Gastroesophageal sphincter (tissue), 3 donors: ENCODE measurements around the gene ARPC5.

Experiments
- EP300 ChIP-seq: sonication (generic); formaldehyde crosslinking; IDR thresholded peaks from one replicate; pipeline ENCODE4 v1.6.1; 2017; ENCODE audit warnings: antibody characterized with exemption, mild to moderate bottlenecking
- POLR2A ChIP-seq, 2 donors: fragments of 450-650 bp; IDR thresholded peaks; one replicate each; pipeline ENCODE4 v1.6.1; 2017; ENCODE audit warnings: antibody characterized with exemption in 2 of 2, mild to moderate bottlenecking in 2 of 2, moderate library complexity in 1 of 2
- POLR2AphosphoS5 ChIP-seq: sonication (generic); formaldehyde crosslinking; IDR thresholded peaks from one replicate; pipeline ENCODE4 v1.6.1; 2017; ENCODE audit warnings: antibody characterized with exemption
- TF ChIP-seq, protein P1 (sequence below), 4 experiments: fragments of 200-600 bp in 2 of 4; fragments of 450-650 bp in 2 of 4; sonication (generic) in 1 of 4; IDR thresholded peaks; one replicate each; pipeline ENCODE4 v1.5.1; 2017 to 2019; ENCODE audit warnings: antibody characterized with exemption in 4 of 4, mild to moderate bottlenecking in 2 of 4, moderate library complexity in 2 of 4

GRCh38 chr1:183589874-183590243, 45.7 kb downstream of the ARPC5 start:
- TF ChIP-seq, protein P1, sequence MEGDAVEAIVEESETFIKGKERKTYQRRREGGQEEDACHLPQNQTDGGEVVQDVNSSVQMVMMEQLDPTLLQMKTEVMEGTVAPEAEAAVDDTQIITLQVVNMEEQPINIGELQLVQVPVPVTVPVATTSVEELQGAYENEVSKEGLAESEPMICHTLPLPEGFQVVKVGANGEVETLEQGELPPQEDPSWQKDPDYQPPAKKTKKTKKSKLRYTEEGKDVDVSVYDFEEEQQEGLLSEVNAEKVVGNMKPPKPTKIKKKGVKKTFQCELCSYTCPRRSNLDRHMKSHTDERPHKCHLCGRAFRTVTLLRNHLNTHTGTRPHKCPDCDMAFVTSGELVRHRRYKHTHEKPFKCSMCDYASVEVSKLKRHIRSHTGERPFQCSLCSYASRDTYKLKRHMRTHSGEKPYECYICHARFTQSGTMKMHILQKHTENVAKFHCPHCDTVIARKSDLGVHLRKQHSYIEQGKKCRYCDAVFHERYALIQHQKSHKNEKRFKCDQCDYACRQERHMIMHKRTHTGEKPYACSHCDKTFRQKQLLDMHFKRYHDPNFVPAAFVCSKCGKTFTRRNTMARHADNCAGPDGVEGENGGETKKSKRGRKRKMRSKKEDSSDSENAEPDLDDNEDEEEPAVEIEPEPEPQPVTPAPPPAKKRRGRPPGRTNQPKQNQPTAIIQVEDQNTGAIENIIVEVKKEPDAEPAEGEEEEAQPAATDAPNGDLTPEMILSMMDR (IDR thresholded peaks at IDR 0.05), result no peak
- TF ChIP-seq POLR2A (IDR thresholded peaks at IDR 0.05) (no peak), EP300 (no peak), POLR2AphosphoS5 (no peak)
